NCI-H748 treated with DMSO at 0.1 percent for 48 hours (cell line): ENCODE results near the gene HOXA10.

Experiments
- DNase-seq: peaks from one replicate; lab custom pipeline; 2025; lab: John Stamatoyannopoulos, UW

The HOXA10 gene

GRCh38 chr7:27203964-27204594 lies 30.0 kb upstream of the HOXA10 start:
- DNase-seq = no peak

- no peak for DNase-seq
Observed at GRCh38 chr7:27203365-27203953, 29.3 kb upstream of the HOXA10 start.

- DNase-seq = no peak
Observed at GRCh38 chr7:27202862-27203134, 28.7 kb upstream of the HOXA10 start.

- no peak for DNase-seq
Observed at GRCh38 chr7:27202018-27202861, 28.1 kb upstream of the HOXA10 start.

GRCh38 chr7:27201580-27202017 lies 27.5 kb upstream of the HOXA10 start:
- DNase-seq = no peak

GRCh38 chr7:27200761-27201579 lies 26.9 kb upstream of the HOXA10 start:
- no peak for DNase-seq

- peak; percentile 49 for DNase-seq
Observed at GRCh38 chr7:27199849-27200760, 26.0 kb upstream of the HOXA10 start, which contains the start of gene HOXA13. TSS of gene HOXA13 (minus strand) at chr7:27200091. CDS start at chr7:27200077, 14 bp downstream.

- no peak for DNase-seq
Observed at GRCh38 chr7:27198871-27199801, 25.0 kb upstream of the HOXA10 start.

- no peak for DNase-seq
Observed at GRCh38 chr7:27198138-27198841, 24.2 kb upstream of the HOXA10 start.

GRCh38 chr7:27197137-27198042 lies 23.3 kb upstream of the HOXA10 start:
- no peak for DNase-seq

- peak; percentile 66 for DNase-seq
Observed at GRCh38 chr7:27196287-27196767, 22.2 kb upstream of the HOXA10 start.

GRCh38 chr7:27194686-27195379 lies 20.7 kb upstream of the HOXA10 start:
- no peak for DNase-seq

- no peak for DNase-seq
Observed at GRCh38 chr7:27194002-27194352, 19.9 kb upstream of the HOXA10 start.

- no peak for DNase-seq
Observed at GRCh38 chr7:27193335-27194001, 19.3 kb upstream of the HOXA10 start.

- DNase-seq = no peak
Observed at GRCh38 chr7:27192546-27193334, 18.6 kb upstream of the HOXA10 start.

GRCh38 chr7:27191833-27192545 lies 17.9 kb upstream of the HOXA10 start:
- no peak for DNase-seq
